OCI-LY7 (cell line): ENCODE measurements around the gene GPR137C. TPM values are rescaled to one million over a fixed set of nuclear protein-coding genes. Genes with fewer than 3 reads are reported as not detected.
"Not testable (repeated sequence)": the region's sequence is repeated elsewhere in the genome, so short reads cannot be mapped to it uniquely, and the experiment has no call there.

ENCODE experiments used
- BruUV-seq: library from RNA; stranded (reverse); fragments of 400-500 nt; replicated peaks from 2 replicates; lab custom pipeline; 2021; lab: Mats Ljungman, UMichigan
- CTCF ChIA-PET: fragments of 300-600 bp; sonication (Branson Sonifier 250); formaldehyde crosslinking; loops from one replicate; lab custom pipeline; 2022; ENCODE audit warnings: antibody characterized with exemption; ENCODE audit not compliant: unreplicated experiment; lab: Charles Lee
- POLR2A ChIA-PET: fragments of 300-600 bp; sonication (Branson Sonifier 250); formaldehyde crosslinking; loops from one replicate; lab custom pipeline; 2022; ENCODE audit warnings: antibody characterized with exemption; lab: Charles Lee
- DNase-seq: peaks from one replicate; pipeline ENCODE4 v3.0.0-alpha.2; 2015; ENCODE audit warnings: low spot score
- H2AFZ ChIP-seq: fragments of 200-600 bp; sonication (generic), shearing (Covaris generic); 2 replicates; pipeline ENCODE4 v1.6.1; 2014; ENCODE audit warnings: mild to moderate bottlenecking, antibody characterized with exemption, low read length, moderate library complexity
- H3K27ac ChIP-seq: fragments of 200-600 bp; sonication (generic); 2 replicates; pipeline ENCODE4 v1.5.1; 2014; ENCODE audit warnings: mixed run types, low read depth, mild to moderate bottlenecking, moderate library complexity, low read length, inconsistent platforms; ENCODE audit not compliant: poor library complexity, severe bottlenecking
- H3K36me3 ChIP-seq: fragments of 200-600 bp; sonication (generic); 2 replicates; pipeline ENCODE4 v1.6.1; 2014; ENCODE audit warnings: mild to moderate bottlenecking, antibody characterized with exemption, low read length, moderate library complexity, mixed read lengths; ENCODE audit not compliant: insufficient read depth
- H3K4me1 ChIP-seq: fragments of 200-600 bp; sonication (generic); 2 replicates; pipeline ENCODE4 v1.5.1; 2014; ENCODE audit warnings: mild to moderate bottlenecking, low read length; ENCODE audit not compliant: insufficient read depth, poor library complexity, severe bottlenecking
- H3K4me2 ChIP-seq: fragments of 200-600 bp; sonication (generic); 2 replicates; pipeline ENCODE4 v1.6.1; 2014; ENCODE audit warnings: mild to moderate bottlenecking, low read length
- H3K4me3 ChIP-seq: fragments of 200-600 bp; sonication (generic); 2 replicates; pipeline ENCODE4 v1.5.1; 2014; ENCODE audit warnings: mild to moderate bottlenecking, low read depth, low read length; ENCODE audit not compliant: poor library complexity, severe bottlenecking
- H3K79me2 ChIP-seq: fragments of 200-600 bp; sonication (generic); 2 replicates; pipeline ENCODE4 v1.6.1; 2016; ENCODE audit warnings: low read depth, mild to moderate bottlenecking, low read length, moderate library complexity, mixed read lengths; ENCODE audit not compliant: insufficient read depth
- H3K9me2 ChIP-seq: fragments of 200-600 bp; sonication (generic); 2 replicates; pipeline ENCODE4 v1.6.1; 2016; ENCODE audit warnings: mild to moderate bottlenecking, low read length, mixed read lengths; ENCODE audit not compliant: insufficient read depth
- H3K9me3 ChIP-seq: fragments of 200-600 bp; sonication (generic); 2 replicates; pipeline ENCODE4 v1.6.1; 2014; ENCODE audit warnings: mild to moderate bottlenecking, mixed run types, low read length, mixed read lengths
- H4K20me1 ChIP-seq: fragments of 200-600 bp; sonication (generic); 2 replicates; pipeline ENCODE4 v1.6.1; 2014; ENCODE audit warnings: mild to moderate bottlenecking, antibody characterized with exemption, low read length, moderate library complexity, mixed read lengths; ENCODE audit not compliant: insufficient read depth
- EZH2phosphoT487 ChIP-seq: fragments of 200-600 bp; sonication (generic); IDR thresholded peaks from 2 replicates; pipeline ENCODE4 v1.6.1; 2018; ENCODE audit warnings: low read depth, borderline replicate concordance, mild to moderate bottlenecking, mixed run types, antibody characterized with exemption, low read length, moderate library complexity, mixed read lengths
- intact Hi-C: fragments of 100-400 bp; cut with micrococcal nuclease; formaldehyde crosslinking; loops from one replicate; pipeline ENCODE4 v1.10.0; 2022; ENCODE audit not compliant: unreplicated experiment
- total RNA-seq, 2 experiments: library from RNA; depleted of rRNA in 1 of 2; stranded (reverse); fragments of >200 nt in 1 of 2; shearing (Covaris generic) in 1 of 2; gene quantifications; 2 replicates each; pipeline ENCODE4 v1.2.3, GENCODE V29; 2014 to 2022
- TF ChIP-seq, protein P1 (sequence below): fragments of 200-600 bp; sonication (generic); conservative IDR thresholded peaks from 2 replicates; pipeline ENCODE4 v1.5.1; 2014; ENCODE audit warnings: mild to moderate bottlenecking, antibody characterized with exemption, low read length, moderate library complexity, mixed read lengths

GPR137C gene
- total RNA-seq, 2 experiments from 2014 or later = 1.1 to 3.9 TPM

DNA sequence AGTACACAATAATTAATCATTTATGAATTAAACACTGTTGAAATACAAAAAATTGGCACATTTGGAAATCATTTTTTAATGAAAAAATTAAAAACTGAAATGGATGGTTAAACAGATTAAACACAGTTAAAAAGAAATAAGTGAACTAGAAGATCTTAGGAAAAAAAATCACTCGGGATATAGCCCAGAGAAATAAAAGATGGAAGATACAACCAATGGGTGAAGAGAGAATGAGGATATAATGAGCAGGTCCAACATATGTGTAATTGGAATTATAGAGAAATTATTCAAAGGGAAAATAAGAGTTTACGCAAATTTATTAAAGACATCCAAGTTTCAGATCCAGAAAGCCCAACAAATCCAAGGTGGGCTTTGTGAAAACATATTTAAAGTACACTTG lies 6.1 kb downstream of the GPR137C start:
- ChIA-PET CTCF (no interaction called here), POLR2A (no interaction called here)
- Histone ChIP-seq H3K9me3 (no peaks in the 10 kb centered on the region), H3K4me2 (no peak overlapping the region), H2AFZ (no peak overlapping the region), H3K27ac (no peak overlapping the region), H3K9me2 (no peaks in the 10 kb centered on the region), H4K20me1 (no peaks in the 10 kb centered on the region), H3K79me2 (no peaks in the 10 kb centered on the region; the same call in 1 of the 2 replicates), H3K4me1 (peaks cover 11% of the 10 kb centered on the region), H3K36me3 (no peaks in the 10 kb centered on the region), H3K4me3 (no peak overlapping the region)
- no peak for DNase-seq
- TF ChIP-seq EZH2phosphoT487 = no peak
- TF ChIP-seq, protein P1, sequence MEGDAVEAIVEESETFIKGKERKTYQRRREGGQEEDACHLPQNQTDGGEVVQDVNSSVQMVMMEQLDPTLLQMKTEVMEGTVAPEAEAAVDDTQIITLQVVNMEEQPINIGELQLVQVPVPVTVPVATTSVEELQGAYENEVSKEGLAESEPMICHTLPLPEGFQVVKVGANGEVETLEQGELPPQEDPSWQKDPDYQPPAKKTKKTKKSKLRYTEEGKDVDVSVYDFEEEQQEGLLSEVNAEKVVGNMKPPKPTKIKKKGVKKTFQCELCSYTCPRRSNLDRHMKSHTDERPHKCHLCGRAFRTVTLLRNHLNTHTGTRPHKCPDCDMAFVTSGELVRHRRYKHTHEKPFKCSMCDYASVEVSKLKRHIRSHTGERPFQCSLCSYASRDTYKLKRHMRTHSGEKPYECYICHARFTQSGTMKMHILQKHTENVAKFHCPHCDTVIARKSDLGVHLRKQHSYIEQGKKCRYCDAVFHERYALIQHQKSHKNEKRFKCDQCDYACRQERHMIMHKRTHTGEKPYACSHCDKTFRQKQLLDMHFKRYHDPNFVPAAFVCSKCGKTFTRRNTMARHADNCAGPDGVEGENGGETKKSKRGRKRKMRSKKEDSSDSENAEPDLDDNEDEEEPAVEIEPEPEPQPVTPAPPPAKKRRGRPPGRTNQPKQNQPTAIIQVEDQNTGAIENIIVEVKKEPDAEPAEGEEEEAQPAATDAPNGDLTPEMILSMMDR = no peak
- BruUV-seq = no TSS peak
- intact Hi-C loops = no loop called here

DNA sequence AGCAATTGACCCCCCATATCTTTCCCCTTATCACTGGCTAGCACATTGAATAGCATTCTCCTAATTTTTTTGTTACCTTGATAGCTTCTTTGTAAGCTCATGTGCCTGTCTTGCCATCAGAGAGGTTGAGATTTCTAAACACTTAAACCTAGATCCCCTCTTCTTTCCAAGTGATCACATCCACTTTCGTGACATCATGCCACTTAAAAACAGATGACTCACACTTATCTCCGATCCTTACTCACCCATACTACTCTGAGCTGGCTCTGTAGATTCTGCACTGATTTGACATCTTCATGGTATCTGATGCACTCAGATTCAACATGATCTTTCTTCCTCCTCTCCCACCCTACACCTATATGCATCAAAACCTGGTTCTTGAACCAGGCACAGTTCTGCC lies 10.5 kb downstream of the GPR137C start:
- Histone ChIP-seq H3K9me3 (no peaks in the 10 kb centered on the region), H3K4me2 (no peak overlapping the region), H4K20me1 (no peaks in the 10 kb centered on the region), H3K79me2 (no peaks in the 10 kb centered on the region), H3K27ac (no peak overlapping the region), H3K36me3 (no peaks in the 10 kb centered on the region), H3K4me3 (no peak overlapping the region), H3K4me1 (no peaks in the 10 kb centered on the region), H3K9me2 (no peaks in the 10 kb centered on the region), H2AFZ (no peak overlapping the region)
- intact Hi-C loops = no loop called here
- ChIA-PET POLR2A (interaction anchor here (0.5 to 3.1 kb wide), 4 partner anchors 8 to 222 kb away, joined by 3 to 17 read pairs (median 8); partner anchors contain the start of genes GPR137C and TXNDC16), CTCF (no interaction called here)
- no TSS peak for BruUV-seq
- no peak for DNase-seq
- no peak for TF ChIP-seq EZH2phosphoT487
- TF ChIP-seq, protein P1 = no peak

DNA sequence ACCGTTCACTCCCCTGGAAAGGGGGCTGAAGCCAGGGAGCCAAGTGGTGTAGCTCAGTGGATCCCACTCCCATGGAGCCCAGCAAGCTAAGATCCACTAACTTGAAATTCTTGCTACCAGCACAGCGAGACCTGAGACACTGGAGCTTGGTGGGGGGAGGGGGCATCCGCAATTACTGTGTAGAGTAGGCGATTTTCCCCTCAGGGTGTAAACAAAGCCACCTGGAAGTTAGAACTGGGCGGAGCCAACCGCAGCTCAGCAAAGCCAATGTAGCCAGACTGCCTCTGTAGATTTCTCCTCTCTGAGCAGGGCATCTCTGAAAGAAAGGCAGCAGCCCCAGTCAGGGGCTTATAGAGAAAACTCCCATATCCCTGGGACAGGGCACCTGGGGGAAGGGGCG lies 15.8 kb downstream of the GPR137C start:
- H3K27ac ChIP-seq, H3K4me2 ChIP-seq, POLR2A ChIA-PET, H3K79me2 ChIP-seq, intact Hi-C loops, H3K9me3 ChIP-seq, H3K9me2 ChIP-seq, H3K4me3 ChIP-seq, H4K20me1 ChIP-seq, H2AFZ ChIP-seq, DNase-seq, H3K36me3 ChIP-seq, H3K4me1 ChIP-seq, CTCF ChIA-PET, BruUV-seq: not testable (repeated sequence)
